SU-DHL-6 (cell line): ENCODE measurements around the gene LCMT2.

Experiments
- H2AFZ ChIP-seq: fragments of 200-600 bp; sonication (generic); 2 replicates; pipeline ENCODE4 v1.6.1; 2014; ENCODE audit warnings: low read depth, mild to moderate bottlenecking, moderate library complexity, mixed read lengths, antibody characterized with exemption, low read length; ENCODE audit not compliant: severe bottlenecking
- H3F3A ChIP-seq: fragments of 200-600 bp; shearing (Covaris generic); 2 replicates; pipeline ENCODE4 v1.6.0; 2016; ENCODE audit warnings: antibody characterized with exemption, mild to moderate bottlenecking; ENCODE audit not compliant: insufficient read depth
- H3K27ac ChIP-seq: fragments of 200-600 bp; sonication (generic); 2 replicates; pipeline ENCODE4 v1.5.1; 2016; ENCODE audit warnings: low read depth, mild to moderate bottlenecking, low read length, moderate library complexity, mixed read lengths
- H3K27me3 ChIP-seq: fragments of 200-600 bp; sonication (generic), shearing (Covaris generic); 2 replicates; pipeline ENCODE4 v1.6.0; 2014; ENCODE audit warnings: mild to moderate bottlenecking, low read length
- H3K36me3 ChIP-seq: fragments of 200-600 bp; sonication (generic); 2 replicates; pipeline ENCODE4 v1.6.1; 2014; ENCODE audit warnings: mild to moderate bottlenecking, low read length, mixed read lengths
- H3K4me2 ChIP-seq: fragments of 300-600, 200-600 bp; shearing (Covaris generic), sonication (generic); 2 replicates; pipeline ENCODE4 v1.6.0; 2014; ENCODE audit warnings: low read length, low read depth, mild to moderate bottlenecking; ENCODE audit not compliant: poor library complexity, severe bottlenecking
- H3K4me3 ChIP-seq: fragments of 200-600 bp; sonication (generic); 2 replicates; pipeline ENCODE4 v1.5.1; 2014; ENCODE audit warnings: antibody characterized with exemption, low read length, mild to moderate bottlenecking, mixed read lengths; ENCODE audit not compliant: insufficient read depth, poor library complexity, severe bottlenecking
- H3K79me2 ChIP-seq: fragments of 200-600 bp; sonication (generic); 2 replicates; pipeline ENCODE4 v1.6.1; 2014; ENCODE audit warnings: mild to moderate bottlenecking, low read length, moderate library complexity; ENCODE audit not compliant: insufficient read depth
- H3K9ac ChIP-seq: fragments of 200-600 bp; sonication (generic); 2 replicates; pipeline ENCODE4 v1.7.0; 2014; ENCODE audit warnings: mild to moderate bottlenecking, low read length
- H3K9me2 ChIP-seq: fragments of 200-600 bp; sonication (generic); replicated peaks from 2 replicates; pipeline ENCODE4 v1.6.1; 2014; ENCODE audit warnings: low read length; ENCODE audit not compliant: insufficient read depth
- H3K9me3 ChIP-seq: fragments of 200-600 bp; sonication (generic); 2 replicates; pipeline ENCODE4 v1.6.1; 2014; ENCODE audit warnings: low read length, mixed read lengths; ENCODE audit not compliant: insufficient read depth
- H4K20me1 ChIP-seq: fragments of 200-600 bp; sonication (generic); 2 replicates; pipeline ENCODE4 v1.6.1; 2014; ENCODE audit warnings: low read depth, mild to moderate bottlenecking, antibody characterized with exemption, low read length, moderate library complexity, mixed read lengths
- EZH2phosphoT487 ChIP-seq: fragments of 200-600 bp; sonication (generic), shearing (Covaris generic); conservative IDR thresholded peaks from 2 replicates; pipeline ENCODE4 v1.6.1; 2018; ENCODE audit warnings: mild to moderate bottlenecking, antibody characterized with exemption, low read length, moderate library complexity, mixed read lengths
- TF ChIP-seq, protein P1 (sequence below): fragments of 200-600 bp; sonication (generic); IDR thresholded peaks from one replicate; pipeline ENCODE4 v1.5.1; 2017; ENCODE audit warnings: antibody characterized with exemption, mild to moderate bottlenecking, low read length, moderate library complexity; ENCODE audit not compliant: insufficient read depth, poor library complexity, severe bottlenecking

Gene LCMT2

DNA sequence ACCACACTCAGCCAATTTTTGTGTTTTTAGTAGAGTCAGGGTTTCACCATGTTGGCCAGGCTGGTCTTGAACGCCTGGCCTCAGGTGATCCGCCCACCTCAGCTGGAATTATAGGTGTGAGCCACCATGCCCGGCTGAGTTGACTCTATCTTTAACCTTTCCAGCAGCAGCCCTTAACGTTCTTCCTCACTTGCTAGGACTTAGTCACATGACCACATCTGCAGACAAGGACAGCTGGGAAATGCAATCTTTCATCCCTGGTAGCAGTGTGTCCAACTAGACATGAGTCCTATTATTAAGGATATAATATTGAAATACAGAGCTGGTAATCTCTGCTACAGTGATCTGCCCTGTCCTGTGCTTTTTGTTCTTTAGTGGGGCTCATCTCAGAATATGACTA, 18.0 kb downstream of the LCMT2 start:
- Histone ChIP-seq H3K9ac (no peak overlapping the region), H3K36me3 (no peaks in the 10 kb centered on the region), H3K9me2 (no peaks in the 10 kb centered on the region), H3F3A (no peaks in the 10 kb centered on the region), H4K20me1 (no peaks in the 10 kb centered on the region), H3K79me2 (no peaks in the 10 kb centered on the region), H3K27me3 (no peaks in the 10 kb centered on the region), H2AFZ (no peak overlapping the region), H3K9me3 (no peaks in the 10 kb centered on the region), H3K27ac (no peak overlapping the region), H3K4me3 (no peak overlapping the region), H3K4me2 (no peak overlapping the region)
- no peak for TF ChIP-seq EZH2phosphoT487
- TF ChIP-seq, protein P1, sequence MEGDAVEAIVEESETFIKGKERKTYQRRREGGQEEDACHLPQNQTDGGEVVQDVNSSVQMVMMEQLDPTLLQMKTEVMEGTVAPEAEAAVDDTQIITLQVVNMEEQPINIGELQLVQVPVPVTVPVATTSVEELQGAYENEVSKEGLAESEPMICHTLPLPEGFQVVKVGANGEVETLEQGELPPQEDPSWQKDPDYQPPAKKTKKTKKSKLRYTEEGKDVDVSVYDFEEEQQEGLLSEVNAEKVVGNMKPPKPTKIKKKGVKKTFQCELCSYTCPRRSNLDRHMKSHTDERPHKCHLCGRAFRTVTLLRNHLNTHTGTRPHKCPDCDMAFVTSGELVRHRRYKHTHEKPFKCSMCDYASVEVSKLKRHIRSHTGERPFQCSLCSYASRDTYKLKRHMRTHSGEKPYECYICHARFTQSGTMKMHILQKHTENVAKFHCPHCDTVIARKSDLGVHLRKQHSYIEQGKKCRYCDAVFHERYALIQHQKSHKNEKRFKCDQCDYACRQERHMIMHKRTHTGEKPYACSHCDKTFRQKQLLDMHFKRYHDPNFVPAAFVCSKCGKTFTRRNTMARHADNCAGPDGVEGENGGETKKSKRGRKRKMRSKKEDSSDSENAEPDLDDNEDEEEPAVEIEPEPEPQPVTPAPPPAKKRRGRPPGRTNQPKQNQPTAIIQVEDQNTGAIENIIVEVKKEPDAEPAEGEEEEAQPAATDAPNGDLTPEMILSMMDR = no peak

DNA sequence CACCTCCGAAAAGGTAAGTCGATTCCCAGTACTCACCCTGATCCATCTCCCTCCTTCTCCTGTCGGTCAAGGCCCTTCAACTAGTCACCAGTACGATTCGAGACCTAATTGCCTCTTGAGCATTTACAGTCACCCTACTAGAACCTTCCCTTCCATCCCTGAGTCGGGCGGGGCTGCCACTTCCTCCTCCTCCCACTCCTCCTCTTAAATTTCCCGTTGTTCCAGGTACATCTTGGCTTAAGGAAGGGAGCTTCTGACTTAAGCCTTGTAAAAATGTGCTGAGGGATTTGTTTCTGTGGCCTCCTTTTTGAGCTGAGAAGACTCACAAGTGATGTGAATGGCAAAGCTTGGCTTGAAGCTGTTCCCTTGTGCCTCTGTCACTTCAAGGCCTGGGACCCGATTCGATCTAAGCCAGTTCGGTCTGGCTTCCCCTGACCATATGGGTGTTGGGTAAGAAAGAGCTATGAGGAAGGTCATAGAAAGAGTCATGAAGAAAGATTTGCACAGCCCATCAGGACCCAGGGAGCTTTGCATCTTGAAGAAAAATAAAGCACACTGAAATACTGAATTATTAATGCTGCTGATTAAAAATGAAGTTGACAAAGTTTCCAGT, 28.1 kb downstream of the LCMT2 start, which contains the start of gene TGM7:
Gene TGM7 (minus strand): TSS at position 51 of the 613 bp plus-strand sequence.
- Histone ChIP-seq H3K36me3 (no peaks in the 10 kb centered on the region), H3F3A (no peaks in the 10 kb centered on the region), H3K27me3 (no peaks in the 10 kb centered on the region), H3K27ac (no peak within 1 kb of the TSS), H4K20me1 (no peaks in the 10 kb centered on the region), H2AFZ (no peak within 1 kb of the TSS), H3K79me2 (no peaks in the 10 kb centered on the region), H3K4me3 (no peak within 1 kb of the TSS), H3K9me2 (no peaks in the 10 kb centered on the region), H3K9ac (no peak within 1 kb of the TSS), H3K9me3 (no peaks in the 10 kb centered on the region), H3K4me2 (no peak within 1 kb of the TSS)
- TF ChIP-seq, protein P1 = no peak
- no peak for TF ChIP-seq EZH2phosphoT487

DNA sequence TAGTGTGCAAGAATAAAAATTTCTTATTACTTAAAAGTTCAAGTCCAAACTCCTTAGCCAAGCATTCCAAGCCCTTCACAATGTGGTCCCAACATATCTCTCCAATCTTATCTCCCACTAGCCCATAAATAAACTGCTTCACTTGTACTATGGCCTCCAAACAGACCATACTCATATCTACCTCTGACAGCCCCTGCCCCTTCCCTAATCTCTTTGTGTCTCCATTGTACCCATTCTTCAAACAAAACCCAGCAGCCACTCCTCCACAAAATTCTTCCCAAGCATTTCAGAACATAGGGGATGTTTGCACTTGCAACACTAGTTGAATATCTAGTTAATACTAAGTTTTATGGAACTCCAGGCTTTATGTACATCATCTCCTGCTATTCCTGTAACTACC, 30.5 kb downstream of the LCMT2 start:
- H3K4me2 ChIP-seq = no peak overlapping the region
- no peaks in the 10 kb centered on the region for H3K27me3 ChIP-seq
- no peak overlapping the region for H3K4me3 ChIP-seq
- no peak overlapping the region for H2AFZ ChIP-seq
- no peaks in the 10 kb centered on the region for H3K9me2 ChIP-seq
- no peaks in the 10 kb centered on the region for H3K9me3 ChIP-seq
- H3K27ac ChIP-seq = no peak overlapping the region
- no peaks in the 10 kb centered on the region for H3K36me3 ChIP-seq
- no peak overlapping the region for H3K9ac ChIP-seq
- no peaks in the 10 kb centered on the region for H3K79me2 ChIP-seq
- TF ChIP-seq, protein P1 = no peak
- TF ChIP-seq EZH2phosphoT487 = no peak
- H4K20me1 ChIP-seq = no peaks in the 10 kb centered on the region
- no peaks in the 10 kb centered on the region for H3F3A ChIP-seq
